K562 (cell line): ENCODE measurements around the gene NOX5.

Experiments used
- POLR2A ChIP-seq: fragments of 450-650 bp; conservative IDR thresholded peaks from 2 replicates; pipeline ENCODE4 v1.6.1; 2016
- RBM14 ChIP-seq: fragments of 200-400 bp; formaldehyde crosslinking; IDR thresholded peaks from 2 replicates; pipeline ENCODE4 v1.6.1; 2018; ENCODE audit warnings: low read depth, mild to moderate bottlenecking, low read length, moderate library complexity, borderline replicate concordance; ENCODE audit not compliant: insufficient read depth
- SETDB1 ChIP-seq: IDR thresholded peaks from one replicate; pipeline ENCODE4 v1.6.1; 2012; ENCODE audit warnings: low read length, control low read depth, inconsistent platforms
- ZBTB8A ChIP-seq: fragments of 450-650 bp; IDR thresholded peaks from 2 replicates; pipeline ENCODE4 v1.6.1; 2018; ENCODE audit warnings: mild to moderate bottlenecking, moderate library complexity; ENCODE audit not compliant: partially characterized antibody
- ZNF311 ChIP-seq: fragments of 250-450 bp; sonication (Bioruptor Pico); IDR thresholded peaks from 2 replicates; pipeline ENCODE4 v1.4.0; 2020; ENCODE audit warnings: mild to moderate bottlenecking, moderate library complexity
- TF ChIP-seq, protein P1 (sequence below), 3 experiments: IDR thresholded peaks in 2 of 3; conservative IDR thresholded peaks in 1 of 3; 2 replicates each; pipeline ENCODE4 v1.5.1; 2011 to 2012; ENCODE audit warnings: low read length in 3 of 3, mild to moderate bottlenecking in 3 of 3, control low read depth in 2 of 3, improper control_type of control experiment in 1 of 3, inconsistent platforms in 1 of 3, low read depth in 1 of 3, mixed read lengths in 1 of 3, moderate library complexity in 1 of 3; ENCODE audit not compliant: insufficient read depth in 2 of 3

- TF ChIP-seq ZBTB8A, result no peak
- no peak for TF ChIP-seq ZNF311 (CRISPR knock-in tag)
- no peak for TF ChIP-seq POLR2A
- TF ChIP-seq SETDB1, result no peak
- TF ChIP-seq, protein P1, sequence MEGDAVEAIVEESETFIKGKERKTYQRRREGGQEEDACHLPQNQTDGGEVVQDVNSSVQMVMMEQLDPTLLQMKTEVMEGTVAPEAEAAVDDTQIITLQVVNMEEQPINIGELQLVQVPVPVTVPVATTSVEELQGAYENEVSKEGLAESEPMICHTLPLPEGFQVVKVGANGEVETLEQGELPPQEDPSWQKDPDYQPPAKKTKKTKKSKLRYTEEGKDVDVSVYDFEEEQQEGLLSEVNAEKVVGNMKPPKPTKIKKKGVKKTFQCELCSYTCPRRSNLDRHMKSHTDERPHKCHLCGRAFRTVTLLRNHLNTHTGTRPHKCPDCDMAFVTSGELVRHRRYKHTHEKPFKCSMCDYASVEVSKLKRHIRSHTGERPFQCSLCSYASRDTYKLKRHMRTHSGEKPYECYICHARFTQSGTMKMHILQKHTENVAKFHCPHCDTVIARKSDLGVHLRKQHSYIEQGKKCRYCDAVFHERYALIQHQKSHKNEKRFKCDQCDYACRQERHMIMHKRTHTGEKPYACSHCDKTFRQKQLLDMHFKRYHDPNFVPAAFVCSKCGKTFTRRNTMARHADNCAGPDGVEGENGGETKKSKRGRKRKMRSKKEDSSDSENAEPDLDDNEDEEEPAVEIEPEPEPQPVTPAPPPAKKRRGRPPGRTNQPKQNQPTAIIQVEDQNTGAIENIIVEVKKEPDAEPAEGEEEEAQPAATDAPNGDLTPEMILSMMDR (IDR thresholded peaks at IDR 0.05 in 2 of 3, conservative IDR thresholded peaks at IDR 0.05 in 1 of 3; ENCODE audit: insufficient read depth in 2 of 3, low read depth in 1 of 3, low read length in 3 of 3), result no peak
- no peak for TF ChIP-seq RBM14
These were observed 21.2 kb upstream of the NOX5 start for GRCh38 chr15:68993276-68993675.
